HepG2 (cell line): Measurements from ENCODE around the gene UBL5. TPM values are rescaled to one million over a fixed set of nuclear protein-coding genes. Genes with fewer than 3 reads are reported as not detected.

Source experiments
- ARID3A ChIP-seq: IDR thresholded peaks from 2 replicates; pipeline ENCODE4 v1.6.1; 2012; ENCODE audit warnings: low read depth, low read length, improper control_type of control experiment
- DBP ChIP-seq: sonication (generic); formaldehyde crosslinking; IDR thresholded peaks from 2 replicates; pipeline ENCODE4 v1.4.0; 2020; ENCODE audit warnings: missing genetic modification reagents; ENCODE audit errors: not compliant biosample characterization
- FLYWCH1 ChIP-seq: sonication (generic); formaldehyde crosslinking; IDR thresholded peaks from 2 replicates; pipeline ENCODE4 v1.8.1; 2023; ENCODE audit warnings: mild to moderate bottlenecking, missing genetic modification reagents
- HDAC2 ChIP-seq: sonication (generic); formaldehyde crosslinking; IDR thresholded peaks from 2 replicates; pipeline ENCODE4 v1.4.0; 2020; ENCODE audit warnings: missing genetic modification reagents
- HNRNPH1 ChIP-seq: fragments of 200-400 bp; formaldehyde crosslinking; optimal IDR thresholded peaks from 2 replicates; pipeline ENCODE3; 2017; ENCODE audit warnings: mild to moderate bottlenecking, low read depth, low read length
- IKZF1 ChIP-seq: fragments of 450-650 bp; IDR thresholded peaks from 2 replicates; pipeline ENCODE4 v1.7.1; 2016
- IKZF4 ChIP-seq: sonication (generic); formaldehyde crosslinking; IDR thresholded peaks from 2 replicates; pipeline ENCODE4 v1.5.1; 2020; ENCODE audit warnings: borderline replicate concordance, mild to moderate bottlenecking, low read depth, missing genetic modification reagents; ENCODE audit errors: not compliant biosample characterization
- MLX ChIP-seq: IDR thresholded peaks from 2 replicates; pipeline ENCODE4 v1.6.1; 2016
- NFIB ChIP-seq: sonication (generic); formaldehyde crosslinking; IDR thresholded peaks from 2 replicates; pipeline ENCODE4 v1.9.0; 2021; ENCODE audit warnings: missing genetic modification reagents, mild to moderate bottlenecking, borderline replicate concordance
- NR2C2 ChIP-seq: sonication (generic); formaldehyde crosslinking; IDR thresholded peaks from 2 replicates; pipeline ENCODE4 v1.4.0; 2020; ENCODE audit warnings: missing genetic modification reagents, mild to moderate bottlenecking, moderate library complexity, borderline replicate concordance
- PHF21A ChIP-seq: sonication (generic); formaldehyde crosslinking; IDR thresholded peaks from 2 replicates; pipeline ENCODE4 v1.5.0; 2020; ENCODE audit warnings: mild to moderate bottlenecking, missing genetic modification reagents
- POLR2G ChIP-seq: fragments of 200-400 bp; formaldehyde crosslinking; IDR thresholded peaks from 2 replicates; pipeline ENCODE4 v1.6.1; 2018; ENCODE audit warnings: mild to moderate bottlenecking, low read depth, low read length, moderate library complexity
- SOX5 ChIP-seq: IDR thresholded peaks from 2 replicates; pipeline ENCODE4 v1.6.1; 2016; ENCODE audit warnings: borderline replicate concordance
- ZBTB43 ChIP-seq: sonication (generic); formaldehyde crosslinking; conservative IDR thresholded peaks from 2 replicates; pipeline ENCODE4 v1.4.0; 2020; ENCODE audit warnings: missing genetic modification reagents
- ZBTB7B ChIP-seq: sonication (generic); formaldehyde crosslinking; IDR thresholded peaks from 2 replicates; pipeline ENCODE4 v1.4.0; 2020; ENCODE audit warnings: missing genetic modification reagents
- ZFY ChIP-seq: sonication (generic); formaldehyde crosslinking; IDR thresholded peaks from 2 replicates; pipeline ENCODE4 v1.4.0; 2020; ENCODE audit warnings: missing genetic modification reagents
- ZGPAT ChIP-seq: IDR thresholded peaks from 2 replicates; pipeline ENCODE4 v1.6.1; 2016; ENCODE audit warnings: mild to moderate bottlenecking
- ZKSCAN1 ChIP-seq: fragments of 150-350 bp; IDR thresholded peaks from 2 replicates; pipeline ENCODE4 v1.6.1; 2014; ENCODE audit warnings: low read length
- ZNF264 ChIP-seq: sonication (generic); formaldehyde crosslinking; IDR thresholded peaks from 2 replicates; pipeline ENCODE4 v1.4.0; 2020; ENCODE audit warnings: missing genetic modification reagents
- ZNF441 ChIP-seq: sonication (generic); formaldehyde crosslinking; IDR thresholded peaks from 2 replicates; pipeline ENCODE4 v1.7.0; 2021; ENCODE audit warnings: missing genetic modification reagents, borderline replicate concordance
- ZNF567 ChIP-seq: sonication (generic); formaldehyde crosslinking; IDR thresholded peaks from 2 replicates; pipeline ENCODE4 v1.8.1; 2023; ENCODE audit warnings: mild to moderate bottlenecking, missing genetic modification reagents, borderline replicate concordance
- ZNF800 ChIP-seq: sonication (generic); formaldehyde crosslinking; IDR thresholded peaks from 2 replicates; pipeline ENCODE4 v1.4.0; 2020; ENCODE audit warnings: missing genetic modification reagents
- polyA plus RNA-seq, 8 experiments: library from polyadenylated mRNA; depleted of rRNA in 3 of 8; stranded (reverse) in 7 of 8; unstranded in 1 of 8; fragments of >200 nt; fragmentation: Illumina TruSeq in 4 of 8; extraction: Trizol in 4 of 8; gene quantifications; 2 replicates each; pipeline versions ENCODE4 v1.2.1 to v1.2.3, GENCODE V29; 2011 to 2016; ENCODE audit warnings: low read depth in 4 of 8, missing spikeins in 1 of 8, mixed read lengths in 1 of 8; ENCODE audit not compliant: insufficient read depth in 1 of 8
- total RNA-seq, 5 experiments: library from RNA; depleted of rRNA; stranded (reverse); fragments of >200 nt; fragmentation: Illumina TruSeq; extraction: Trizol; gene quantifications; 2 replicates each; pipeline ENCODE4 v1.2.3, GENCODE V29; 2016; ENCODE audit warnings: low read depth in 1 of 5

Gene UBL5
- total and polyA plus RNA-seq, 2 of the 13 experiments (the other 11 are each of a cell fraction or from before 2014, with no cell fraction given) = 373 to 487 TPM

- TF ChIP-seq ZNF800 (0 out of 2 replicates have a peak, but pooled peaks have one; percentile 51), ARID3A (no peak), MLX (CRISPR knock-in tag) (no peak), SOX5 (CRISPR knock-in tag) (peak; percentile 54), HDAC2 (CRISPR knock-in tag) (peak; percentile 78), ZNF441 (CRISPR knock-in tag) (peak; percentile 55; the same call in 1 of the 2 replicates), DBP (CRISPR knock-in tag) (no peak), ZBTB7B (CRISPR knock-in tag) (peak; percentile 90), NFIB (CRISPR knock-in tag) (no peak), NR2C2 (peak; percentile 96), FLYWCH1 (CRISPR knock-in tag) (no peak), ZNF264 (CRISPR knock-in tag) (peak; percentile 25; the same call in 1 of the 2 replicates), HNRNPH1 (no peak), POLR2G (peak; percentile 98), ZNF567 (0 out of 2 replicates have a peak, but pooled peaks have one; percentile 67), ZKSCAN1 (no peak), IKZF4 (CRISPR knock-in tag) (peak; percentile 72), ZFY (CRISPR knock-in tag) (peak; percentile 76), ZGPAT (CRISPR knock-in tag) (peak; percentile 88; the same call in 1 of the 2 replicates), PHF21A (CRISPR knock-in tag) (no peak), IKZF1 (no peak), ZBTB43 (CRISPR knock-in tag) (no peak)
These were observed 8.8 kb upstream of the UBL5 start, which contains the start of gene FBXL12 (continued) for GRCh38 chr19:9818734-9819595.
